Neural progenitor cell (in vitro differentiated cells): ENCODE results near the gene MKRN2OS. TPM values are rescaled to one million over a fixed set of nuclear protein-coding genes. Genes with fewer than 3 reads are reported as not detected.

Experiments used
- DNase-seq: peaks from one replicate; pipeline ENCODE4 v3.0.0-alpha.2; 2016; ENCODE audit warnings: low spot score
- H2AFZ ChIP-seq: fragments of 200-600 bp; sonication (generic); replicated peaks from 2 replicates; pipeline ENCODE4 v1.6.1; 2016; ENCODE audit warnings: antibody characterized with exemption
- H3F3A ChIP-seq: fragments of 200-600 bp; sonication (generic); 2 replicates; pipeline ENCODE4 v1.6.1; 2016; ENCODE audit warnings: antibody characterized with exemption, low read depth
- H3K27ac ChIP-seq: fragments of 200-600 bp; sonication (generic); 2 replicates; pipeline ENCODE4 v1.5.1; 2016; ENCODE audit warnings: mild to moderate bottlenecking
- H3K27me3 ChIP-seq: fragments of 200-600 bp; sonication (generic); 2 replicates; pipeline ENCODE4 v1.6.1; 2016; ENCODE audit warnings: mild to moderate bottlenecking, moderate library complexity
- H3K36me3 ChIP-seq: fragments of 200-600 bp; sonication (generic); 2 replicates; pipeline ENCODE4 v1.5.1; 2016
- H3K4me1 ChIP-seq: fragments of 200-600 bp; sonication (generic); 2 replicates; pipeline ENCODE4 v1.6.1; 2016; ENCODE audit warnings: mixed run types
- H3K4me2 ChIP-seq: fragments of 200-600 bp; sonication (generic); 2 replicates; pipeline ENCODE4 v1.6.1; 2016
- H3K4me3 ChIP-seq: fragments of 200-600 bp; sonication (generic); 2 replicates; pipeline ENCODE4 v1.5.1; 2016
- H3K79me2 ChIP-seq: fragments of 200-600 bp; sonication (generic); 2 replicates; pipeline ENCODE4 v1.6.1; 2016; ENCODE audit warnings: low read depth
- H3K9ac ChIP-seq: fragments of 200-600 bp; sonication (generic); 2 replicates; pipeline ENCODE4 v1.6.1; 2016
- H3K9me3 ChIP-seq: fragments of 200-600 bp; sonication (generic); 2 replicates; pipeline ENCODE4 v1.5.1; 2016; ENCODE audit warnings: low read depth
- H4K20me1 ChIP-seq: fragments of 200-600 bp; sonication (generic); 2 replicates; pipeline ENCODE4 v1.6.1; 2016; ENCODE audit warnings: low read depth
- H3K27ac Mint-ChIP-seq: 3 replicates; pipeline ENCODE4 v1.8.0; 2021; ENCODE audit warnings: mixed read lengths
- H3K27me3 Mint-ChIP-seq: 2 replicates; pipeline ENCODE4 v1.8.0; 2022; ENCODE audit warnings: low read depth, mild to moderate bottlenecking, inconsistent platforms, moderate library complexity, mixed read lengths; ENCODE audit not compliant: insufficient read depth
- H3K36me3 Mint-ChIP-seq: 3 replicates; pipeline ENCODE4 v1.8.0; 2021; ENCODE audit warnings: mixed read lengths
- H3K4me1 Mint-ChIP-seq: 3 replicates; pipeline ENCODE4 v1.8.0; 2021; ENCODE audit warnings: mixed read lengths
- H3K4me3 Mint-ChIP-seq: 3 replicates; pipeline ENCODE4 v1.8.0; 2021; ENCODE audit warnings: mild to moderate bottlenecking, moderate library complexity, mixed read lengths
- H3K9me3 Mint-ChIP-seq: 3 replicates; pipeline ENCODE4 v1.8.0; 2020; ENCODE audit warnings: mixed read lengths
- CTCF ChIP-seq: fragments of 200-600 bp; sonication (generic); IDR thresholded peaks from 2 replicates; pipeline ENCODE4 v1.5.1; 2017; ENCODE audit warnings: antibody characterized with exemption, mild to moderate bottlenecking
- EZH2 ChIP-seq: fragments of 200-600 bp; sonication (generic); IDR thresholded peaks from 2 replicates; pipeline ENCODE4 v1.6.1; 2017; ENCODE audit warnings: antibody characterized with exemption, mild to moderate bottlenecking, moderate library complexity
- EZH2phosphoT487 ChIP-seq: fragments of 200-600 bp; sonication (generic); IDR thresholded peaks from 2 replicates; pipeline ENCODE4 v1.6.1; 2017; ENCODE audit warnings: antibody characterized with exemption
- total RNA-seq: library from RNA; depleted of rRNA; stranded (reverse); fragments of >200 nt; gene quantifications from 2 replicates; pipeline ENCODE4 v1.2.3, GENCODE V29; 2015; ENCODE audit warnings: low replicate concordance

MKRN2OS gene
- total RNA-seq, 1 donor from 2014 or later = not detected

- H4K20me1 ChIP-seq = no peaks in the 10 kb centered on the region
- H3F3A ChIP-seq = peaks cover 7% of the 10 kb centered on the region
- H3K9me3 Mint-ChIP-seq = no peaks in the 10 kb centered on the region
- H3K27ac Mint-ChIP-seq = peak overlapping the region; percentile 25
- H3K27me3 ChIP-seq = no peaks in the 10 kb centered on the region
- H3K4me2 ChIP-seq = no peak overlapping the region
- no peak for DNase-seq
- no peak overlapping the region for H2AFZ ChIP-seq
- no peak overlapping the region for H3K9ac ChIP-seq
- H3K4me3 Mint-ChIP-seq = no peak overlapping the region
- H3K9me3 ChIP-seq = no peaks in the 10 kb centered on the region
- H3K79me2 ChIP-seq = no peaks in the 10 kb centered on the region
- peaks cover 2% of the 10 kb centered on the region for H3K27me3 Mint-ChIP-seq
- no peaks in the 10 kb centered on the region for H3K4me1 Mint-ChIP-seq
- H3K4me3 ChIP-seq = no peak overlapping the region
- no peaks in the 10 kb centered on the region for H3K4me1 ChIP-seq
- no peaks in the 10 kb centered on the region for H3K36me3 ChIP-seq
- no peak for TF ChIP-seq EZH2
- H3K27ac ChIP-seq = no peak overlapping the region
- H3K36me3 Mint-ChIP-seq = peaks cover 23% of the 10 kb centered on the region
Measured at GRCh38 chr3:12579456-12579855, 34.2 kb upstream of the MKRN2OS start.

- no peak overlapping the region for H3K27ac Mint-ChIP-seq
- no peak overlapping the region for H3K4me3 Mint-ChIP-seq
Measured at GRCh38 chr3:12578742-12579141, 33.4 kb upstream of the MKRN2OS start.

GRCh38 chr3:12577379-12577778 is 32.1 kb upstream of the MKRN2OS start:
- Histone ChIP-seq H3K27ac (no peak overlapping the region), H3K9me3 (no peaks in the 10 kb centered on the region), H3K27me3 (no peaks in the 10 kb centered on the region), H3F3A (peaks cover 7% of the 10 kb centered on the region), H3K9ac (no peak overlapping the region), H2AFZ (no peak overlapping the region), H3K79me2 (no peaks in the 10 kb centered on the region), H3K4me2 (no peak overlapping the region), H4K20me1 (no peaks in the 10 kb centered on the region), H3K36me3 (peaks cover 4% of the 10 kb centered on the region), H3K4me1 (no peaks in the 10 kb centered on the region), H3K4me3 (no peak overlapping the region)
- peaks cover 29% of the 10 kb centered on the region for H3K36me3 Mint-ChIP-seq
- no peak for DNase-seq
- no peaks in the 10 kb centered on the region for H3K9me3 Mint-ChIP-seq
- H3K4me1 Mint-ChIP-seq = no peaks in the 10 kb centered on the region
- no peaks in the 10 kb centered on the region for H3K27me3 Mint-ChIP-seq
- no peak overlapping the region for H3K27ac Mint-ChIP-seq
- TF ChIP-seq EZH2phosphoT487 (no peak), EZH2 (no peak), CTCF (no peak)
- no peak overlapping the region for H3K4me3 Mint-ChIP-seq

More at GRCh38 chr3:12578742-12579141, 33.4 kb upstream of the MKRN2OS start:
- Histone ChIP-seq H2AFZ (no peak overlapping the region), H3K9me3 (no peaks in the 10 kb centered on the region), H3K9ac (no peak overlapping the region), H3F3A (peaks cover 7% of the 10 kb centered on the region), H3K4me3 (no peak overlapping the region), H3K79me2 (no peaks in the 10 kb centered on the region), H3K27ac (no peak overlapping the region), H3K36me3 (no peaks in the 10 kb centered on the region), H4K20me1 (no peaks in the 10 kb centered on the region), H3K4me1 (no peaks in the 10 kb centered on the region), H3K4me2 (no peak overlapping the region), H3K27me3 (no peaks in the 10 kb centered on the region)
- peaks cover 24% of the 10 kb centered on the region for H3K36me3 Mint-ChIP-seq
- H3K4me1 Mint-ChIP-seq = no peaks in the 10 kb centered on the region
- TF ChIP-seq EZH2phosphoT487 (no peak), EZH2 (no peak), CTCF (peak; percentile 5)
- no peaks in the 10 kb centered on the region for H3K9me3 Mint-ChIP-seq
- no peaks in the 10 kb centered on the region for H3K27me3 Mint-ChIP-seq
- no peak for DNase-seq

- H3K27ac Mint-ChIP-seq = no peak overlapping the region
- H3K9me3 ChIP-seq = no peaks in the 10 kb centered on the region
- no peak for DNase-seq
- H3K36me3 ChIP-seq = peaks cover 4% of the 10 kb centered on the region
- H3K27me3 ChIP-seq = no peaks in the 10 kb centered on the region
- no peak overlapping the region for H3K27ac ChIP-seq
- H3K4me2 ChIP-seq = no peak overlapping the region
- no peaks in the 10 kb centered on the region for H3F3A ChIP-seq
- no peak overlapping the region for H2AFZ ChIP-seq
- peaks cover 2% of the 10 kb centered on the region for H3K27me3 Mint-ChIP-seq
- H3K4me1 Mint-ChIP-seq = no peaks in the 10 kb centered on the region
- peaks cover 42% of the 10 kb centered on the region for H3K36me3 Mint-ChIP-seq
- TF ChIP-seq EZH2 (no peak), CTCF (no peak), EZH2phosphoT487 (no peak)
- no peaks in the 10 kb centered on the region for H3K4me1 ChIP-seq
- H3K9ac ChIP-seq = no peak overlapping the region
- no peak overlapping the region for H3K4me3 ChIP-seq
- no peaks in the 10 kb centered on the region for H3K9me3 Mint-ChIP-seq
- no peaks in the 10 kb centered on the region for H4K20me1 ChIP-seq
- no peaks in the 10 kb centered on the region for H3K79me2 ChIP-seq
- H3K4me3 Mint-ChIP-seq = no peak overlapping the region
Measured at GRCh38 chr3:12574661-12575060, 29.4 kb upstream of the MKRN2OS start.
